K562 (cell line): ENCODE measurements around the gene REEP3. TPM values are rescaled to one million over a fixed set of nuclear protein-coding genes. Genes with fewer than 3 reads are reported as not detected.

ENCODE experiments used
- ATAC-seq: fragments of 200-7000 bp; cut with Tn5 transposase; 3 replicates; pipeline ENCODE4 v1.9.1; 2020; ENCODE audit warnings: moderate library complexity
- BruUV-seq: library from RNA; stranded (reverse); fragments of 400-500 nt; replicated peaks from 2 replicates; lab custom pipeline; 2021; lab: Mats Ljungman, UMichigan
- CTCF ChIA-PET: fragments of 300-600 bp; formaldehyde crosslinking; extraction: SDS; loops from one replicate; lab custom pipeline; 2021; ENCODE audit warnings: low intra/inter-chr PET ratio; lab: Yijun Ruan, JAX
- POLR2A ChIA-PET: fragments of 300-600, 350-650 bp; sonication (Branson Sonifier 250); formaldehyde crosslinking; extraction: SDS; loops from one replicate; lab custom pipeline; 2021; ENCODE audit warnings: antibody characterized with exemption, inconsistent platforms; lab: Yijun Ruan, JAX
- DNase-seq, 4 experiments: peaks; one replicate each; pipeline versions ENCODE4 v3.0.0 to v3.0.0-alpha.2; 2011 to 2018; ENCODE audit warnings: low spot score in 3 of 4, mixed read lengths in 3 of 4; ENCODE audit errors: extremely low read depth in 1 of 4
- FAIRE-seq: peaks from 2 replicates; lab custom pipeline; 2011; peaks lifted over from hg19 to GRCh38; lab: Jason Lieb, UNC
- H2AFZ ChIP-seq: 2 replicates; pipeline ENCODE4 v1.6.0; 2011; ENCODE audit warnings: low read depth, low read length, control low read depth, inconsistent platforms
- H3K27ac ChIP-seq: fragments of 200-600 bp; 3 replicates; pipeline ENCODE4 v1.8.0; 2011; ENCODE audit warnings: low read depth, mild to moderate bottlenecking, control low read depth, inconsistent platforms, low read length, moderate library complexity, mixed read lengths; ENCODE audit errors: extremely low read depth
- H3K27me3 ChIP-seq, 2 experiments: fragments of 300-600 bp in 1 of 2; 2 replicates in 1 of 2; 3 replicates in 1 of 2; pipeline versions ENCODE4 v1.6.0 to v1.8.0; 2011; ENCODE audit warnings: inconsistent platforms in 2 of 2, low read length in 2 of 2, mild to moderate bottlenecking in 1 of 2, mixed read lengths in 1 of 2, moderate library complexity in 1 of 2; ENCODE audit not compliant: control insufficient read depth in 2 of 2, insufficient read depth in 2 of 2
- H3K36me3 ChIP-seq: fragments of 300-600 bp; 3 replicates; pipeline ENCODE4 v1.8.0; 2011; ENCODE audit warnings: mild to moderate bottlenecking, low read length, inconsistent platforms; ENCODE audit not compliant: control insufficient read depth, insufficient read depth
- H3K4me1 ChIP-seq, 2 experiments: fragments of 200-600 bp in 1 of 2; replicated peaks in 1 of 2; 2 replicates in 1 of 2; 3 replicates in 1 of 2; pipeline versions ENCODE4 v1.5.1 to v1.8.0; 2011; ENCODE audit warnings: inconsistent platforms in 2 of 2, low read length in 2 of 2, mild to moderate bottlenecking in 1 of 2, mixed read lengths in 1 of 2, moderate library complexity in 1 of 2; ENCODE audit not compliant: control insufficient read depth in 2 of 2, insufficient read depth in 2 of 2
- H3K4me2 ChIP-seq: 2 replicates; pipeline ENCODE4 v1.6.1; 2011; ENCODE audit warnings: low read length, control low read depth, inconsistent platforms, mixed read lengths; ENCODE audit not compliant: insufficient read depth
- H3K4me3 ChIP-seq: fragments of 200-600 bp; sonication (generic), shearing (Covaris generic); 2 replicates; pipeline ENCODE4 v1.5.1; 2016; ENCODE audit warnings: control low read depth, inconsistent platforms
- H3K79me2 ChIP-seq: fragments of 200-600 bp; 3 replicates; pipeline ENCODE4 v1.8.0; 2011; ENCODE audit warnings: low read length, inconsistent platforms; ENCODE audit not compliant: control insufficient read depth, insufficient read depth
- H3K9ac ChIP-seq, 2 experiments: 2 replicates each; pipeline versions ENCODE4 v1.6.0 to v1.6.1; 2011; ENCODE audit warnings: low read depth in 2 of 2, low read length in 2 of 2, control low read depth in 1 of 2, inconsistent platforms in 1 of 2, mild to moderate bottlenecking in 1 of 2, mixed read lengths in 1 of 2; ENCODE audit not compliant: insufficient read depth in 1 of 2
- H3K9me1 ChIP-seq: one replicate; pipeline ENCODE4 v1.6.0; 2011; ENCODE audit warnings: inconsistent platforms, mild to moderate bottlenecking, low read length, moderate library complexity; ENCODE audit not compliant: control insufficient read depth, insufficient read depth
- H3K9me3 ChIP-seq: replicated peaks from 2 replicates; pipeline ENCODE4 v1.5.1; 2011; ENCODE audit warnings: low read depth, low read length, inconsistent platforms; ENCODE audit not compliant: control insufficient read depth, insufficient read depth
- H4K20me1 ChIP-seq: replicated peaks from 2 replicates; pipeline ENCODE4 v1.6.1; 2011; ENCODE audit warnings: low read length, inconsistent platforms, mixed read lengths; ENCODE audit not compliant: control insufficient read depth, insufficient read depth
- ATF3 ChIP-seq, 2 experiments: fragments of 450-650 bp in 1 of 2; sonication (generic) in 1 of 2; formaldehyde crosslinking in 1 of 2; IDR thresholded peaks in 1 of 2; conservative IDR thresholded peaks in 1 of 2; 2 replicates each; pipeline versions ENCODE4 v1.6.1 to v1.8.1; 2016 to 2023; ENCODE audit warnings: mild to moderate bottlenecking in 2 of 2, moderate library complexity in 2 of 2, inconsistent platforms in 1 of 2, missing genetic modification reagents in 1 of 2
- CBFA2T2 ChIP-seq: fragments of 450-650 bp; conservative IDR thresholded peaks from 2 replicates; pipeline ENCODE4 v1.6.1; 2017; ENCODE audit warnings: mild to moderate bottlenecking
- CHD2 ChIP-seq: IDR thresholded peaks from 2 replicates; pipeline ENCODE4 v1.6.1; 2011; ENCODE audit warnings: low read depth, low read length
- FOSL1 ChIP-seq: fragments of 200-800 bp; sonication (Bioruptor generic); conservative IDR thresholded peaks from 2 replicates; pipeline ENCODE4 v1.6.1; 2016; ENCODE audit warnings: missing genetic modification characterization, missing compliant biosample characterization
- NFATC3 ChIP-seq: fragments of 450-650 bp; IDR thresholded peaks from 2 replicates; pipeline ENCODE4 v1.6.1; 2017; ENCODE audit warnings: mild to moderate bottlenecking
- TFAM ChIP-seq: fragments of 250-450 bp; sonication (Bioruptor Pico); conservative IDR thresholded peaks from 2 replicates; pipeline ENCODE4 v1.5.0; 2021; ENCODE audit warnings: mild to moderate bottlenecking, moderate library complexity
- UBTF ChIP-seq, 2 experiments: IDR thresholded peaks; 2 replicates each; pipeline ENCODE4 v1.6.1; 2012; ENCODE audit warnings: improper control_type of control experiment in 2 of 2, low read depth in 2 of 2, low read length in 2 of 2, borderline replicate concordance in 1 of 2
- ZFP1 ChIP-seq: fragments of 450-650 bp; formaldehyde crosslinking; IDR thresholded peaks from 2 replicates; pipeline ENCODE4 v1.4.0; 2020; ENCODE audit warnings: mild to moderate bottlenecking, mixed read lengths
- WGBS: fragments of 100-300 bp; shearing (Covaris generic); methylation state at CpG from one replicate; pipeline ENCODE4 v1.1.6; 2016; ENCODE audit warnings: low coverage, mixed read lengths; ENCODE audit not compliant: insufficient coverage; ENCODE audit errors: missing lambda C conversion rate; 5-methylcytosine and 5-hydroxymethylcytosine counted together
- in situ Hi-C: fragments of 300-500 bp; cut with MboI; formaldehyde crosslinking; loops from 4 replicates; pipeline ENCODE4 v1.15.0; 2018; ENCODE audit warnings: inconsistent platforms, mixed read lengths
- intact Hi-C: fragments of 100-400 bp; cut with micrococcal nuclease; formaldehyde crosslinking; loops from 2 replicates; pipeline ENCODE4 v1.14.2; 2022
- polyA plus RNA-seq, 8 experiments: library from polyadenylated mRNA; depleted of rRNA in 4 of 8; stranded (reverse) in 5 of 8; unstranded in 3 of 8; fragments of >200 nt; fragmentation: Nextera tagmentation in 2 of 8; fragmentation: Illumina TruSeq in 1 of 8; extraction: Ambion mirVana in 2 of 8; extraction: Trizol in 1 of 8; gene quantifications; 2 replicates each; pipeline versions ENCODE4 v1.2.1 to v1.2.3, GENCODE V29; 2011 to 2014; ENCODE audit warnings: inconsistent platforms in 1 of 8, missing spikeins in 1 of 8
- total RNA-seq, 7 experiments: library from RNA; depleted of rRNA in 6 of 7; stranded (reverse); fragments of >200 nt in 6 of 7; fragmentation: Illumina TruSeq in 2 of 7; extraction: Trizol in 2 of 7; gene quantifications; 2 replicates each; pipeline versions ENCODE4 v1.2.1 to v1.2.3, GENCODE V29; 2011 to 2021; ENCODE audit warnings: low replicate concordance in 1 of 7
- TF ChIP-seq, protein P1 (sequence below): fragments of 250-450 bp; sonication (Bioruptor Pico); IDR thresholded peaks from 2 replicates; pipeline ENCODE4 v1.4.0; 2020; ENCODE audit warnings: mild to moderate bottlenecking, moderate library complexity, borderline replicate concordance

Gene REEP3
- total and polyA plus RNA-seq, 9 of the 15 experiments (the other 6 are each of a cell fraction or from before 2014, with no cell fraction given), result 3.4 to 13.4 (median 9.2) TPM

GRCh38 chr10:63665670-63666134 lies 144.5 kb downstream of the REEP3 start (continued):
- peak; percentile 20; the same call in 1 of the 2 replicates for TF ChIP-seq CBFA2T2

- in situ Hi-C loops, result no loop called here
- H4K20me1 ChIP-seq, result no peaks in the 10 kb centered on the region
- no peak overlapping the region for H3K4me3 ChIP-seq
- no peaks in the 10 kb centered on the region for H3K36me3 ChIP-seq
- FAIRE-seq (no peak), ATAC-seq (no peak), DNase-seq (no peak)
- no peak for TF ChIP-seq CHD2
- TF ChIP-seq NFATC3, result no peak
- 0 out of 2 replicates have a peak, but pooled peaks have one; percentile 18 for TF ChIP-seq ATF3 (IDR thresholded peaks at IDR 0.05)
- TF ChIP-seq ATF3 (CRISPR knock-in tag; conservative IDR thresholded peaks at IDR 0.05), result no peak
- no peak for TF ChIP-seq ZFP1
- no peak for TF ChIP-seq TFAM (CRISPR knock-in tag)
- TF ChIP-seq FOSL1, result 0 out of 2 replicates have a peak, but pooled peaks have one; percentile 18
- TF ChIP-seq UBTF (IDR thresholded peaks at IDR 0.05; ENCODE audit: borderline replicate concordance in 1 of 2, low read depth in 2 of 2, low read length in 2 of 2), result no peak
- TF ChIP-seq, protein P1, sequence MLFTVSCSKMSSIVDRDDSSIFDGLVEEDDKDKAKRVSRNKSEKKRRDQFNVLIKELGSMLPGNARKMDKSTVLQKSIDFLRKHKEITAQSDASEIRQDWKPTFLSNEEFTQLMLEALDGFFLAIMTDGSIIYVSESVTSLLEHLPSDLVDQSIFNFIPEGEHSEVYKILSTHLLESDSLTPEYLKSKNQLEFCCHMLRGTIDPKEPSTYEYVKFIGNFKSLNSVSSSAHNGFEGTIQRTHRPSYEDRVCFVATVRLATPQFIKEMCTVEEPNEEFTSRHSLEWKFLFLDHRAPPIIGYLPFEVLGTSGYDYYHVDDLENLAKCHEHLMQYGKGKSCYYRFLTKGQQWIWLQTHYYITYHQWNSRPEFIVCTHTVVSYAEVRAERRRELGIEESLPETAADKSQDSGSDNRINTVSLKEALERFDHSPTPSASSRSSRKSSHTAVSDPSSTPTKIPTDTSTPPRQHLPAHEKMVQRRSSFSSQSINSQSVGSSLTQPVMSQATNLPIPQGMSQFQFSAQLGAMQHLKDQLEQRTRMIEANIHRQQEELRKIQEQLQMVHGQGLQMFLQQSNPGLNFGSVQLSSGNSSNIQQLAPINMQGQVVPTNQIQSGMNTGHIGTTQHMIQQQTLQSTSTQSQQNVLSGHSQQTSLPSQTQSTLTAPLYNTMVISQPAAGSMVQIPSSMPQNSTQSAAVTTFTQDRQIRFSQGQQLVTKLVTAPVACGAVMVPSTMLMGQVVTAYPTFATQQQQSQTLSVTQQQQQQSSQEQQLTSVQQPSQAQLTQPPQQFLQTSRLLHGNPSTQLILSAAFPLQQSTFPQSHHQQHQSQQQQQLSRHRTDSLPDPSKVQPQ (CRISPR knock-in tag), result no peak
- WGBS, result 11% methylated on average over 4 of the region's 4 CpGs
- no peak overlapping the region for H3K27ac ChIP-seq
- peaks cover 0 to 3% of the 10 kb centered on the region in 2 experiments; a peak in 1 of 5 replicates for H3K4me1 ChIP-seq
- H3K9ac ChIP-seq, result no peak overlapping the region
- no peaks in the 10 kb centered on the region for H3K9me1 ChIP-seq
- no TSS peak for BruUV-seq
- H3K9me3 ChIP-seq, result no peaks in the 10 kb centered on the region
- no peak overlapping the region for H2AFZ ChIP-seq
- H3K27me3 ChIP-seq, result peaks cover 16 to 23% of the 10 kb centered on the region in 2 experiments
- intact Hi-C loops, result no loop called here
- H3K79me2 ChIP-seq, result no peaks in the 10 kb centered on the region
- ChIA-PET POLR2A (no interaction called here), CTCF (no interaction called here)
- H3K4me2 ChIP-seq, result no peak overlapping the region
Observed at GRCh38 chr10:63666836-63667383, 145.7 kb downstream of the REEP3 start.
